Chondrocyte (in vitro differentiated cells): ENCODE measurements around the gene SULT1A2. TPM values are rescaled to one million over a fixed set of nuclear protein-coding genes. Genes with fewer than 3 reads are reported as not detected.
A peak's percentile ranks its signal among the peaks of the same experiment; 100 is the strongest.
"Not testable (repeated sequence)": the region's sequence is repeated elsewhere in the genome, so short reads cannot be mapped to it uniquely, and the experiment has no call there.

Experiments
- DNase-seq: peaks from one replicate; pipeline ENCODE4 v3.0.0; 2021; ENCODE audit warnings: mixed read lengths, low spot score
- H3K27ac Mint-ChIP-seq: one replicate; pipeline ENCODE4 v1.8.0; 2021; ENCODE audit warnings: mild to moderate bottlenecking, moderate library complexity, mixed read lengths; ENCODE audit not compliant: unreplicated experiment
- H3K27me3 Mint-ChIP-seq: 2 replicates; pipeline ENCODE4 v1.8.0; 2021; ENCODE audit warnings: low read depth, mixed read lengths
- H3K36me3 Mint-ChIP-seq: 2 replicates; pipeline ENCODE4 v1.8.0; 2021; ENCODE audit warnings: low read depth, mixed read lengths
- H3K4me1 Mint-ChIP-seq: 2 replicates; pipeline ENCODE4 v1.8.0; 2021; ENCODE audit warnings: low read depth, mild to moderate bottlenecking, mixed read lengths
- H3K4me3 Mint-ChIP-seq: one replicate; pipeline ENCODE4 v1.8.0; 2021; ENCODE audit warnings: mild to moderate bottlenecking, moderate library complexity, mixed read lengths; ENCODE audit not compliant: unreplicated experiment
- H3K9me3 Mint-ChIP-seq: 2 replicates; pipeline ENCODE4 v1.8.0; 2021; ENCODE audit warnings: low read depth, mixed read lengths
- total RNA-seq: library from RNA; stranded (reverse); gene quantifications from 3 replicates; pipeline ENCODE4 v1.2.1, GENCODE V29; 2021
- TF ChIP-seq, protein P1 (sequence below): fragments of 200-600 bp; sonication (generic); IDR thresholded peaks from 2 replicates; pipeline ENCODE4 v1.5.0; 2021; ENCODE audit warnings: antibody characterized with exemption, mild to moderate bottlenecking, moderate library complexity

Gene SULT1A2
- total RNA-seq, 1 donor from 2014 or later: not detected

DNA sequence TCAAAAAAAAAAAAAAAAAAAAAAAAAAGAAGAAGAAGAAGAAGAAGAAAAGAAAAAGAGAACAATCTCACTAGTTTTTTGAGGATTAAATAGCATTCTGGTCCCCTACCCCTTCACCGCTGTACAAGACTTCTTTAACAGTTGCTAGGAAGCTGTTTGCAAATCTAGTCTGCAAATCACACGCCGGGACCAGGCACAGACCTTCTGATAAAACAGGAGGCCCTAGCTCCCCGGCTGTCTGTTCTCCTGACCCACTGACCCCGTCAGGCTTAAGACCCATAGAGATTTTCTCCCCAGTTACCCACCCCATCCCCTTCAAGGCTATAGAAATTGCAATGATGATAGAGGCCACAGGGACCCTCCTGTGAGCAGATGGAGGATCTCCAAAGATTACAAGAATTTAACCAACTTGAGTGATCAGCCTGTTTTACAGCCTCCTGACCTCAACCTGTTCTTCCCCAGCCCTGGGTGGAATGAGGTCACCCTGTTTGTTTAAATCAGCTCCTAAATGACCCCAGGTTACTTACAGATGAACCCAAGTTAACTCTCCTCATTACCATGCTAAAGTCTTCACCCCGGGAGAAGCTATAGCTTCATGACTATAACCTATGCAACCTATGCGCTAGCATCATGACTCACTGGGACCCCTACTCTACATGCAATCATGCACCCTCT is 24.8 kb upstream of the SULT1A2 start:
- TF ChIP-seq, protein P1, sequence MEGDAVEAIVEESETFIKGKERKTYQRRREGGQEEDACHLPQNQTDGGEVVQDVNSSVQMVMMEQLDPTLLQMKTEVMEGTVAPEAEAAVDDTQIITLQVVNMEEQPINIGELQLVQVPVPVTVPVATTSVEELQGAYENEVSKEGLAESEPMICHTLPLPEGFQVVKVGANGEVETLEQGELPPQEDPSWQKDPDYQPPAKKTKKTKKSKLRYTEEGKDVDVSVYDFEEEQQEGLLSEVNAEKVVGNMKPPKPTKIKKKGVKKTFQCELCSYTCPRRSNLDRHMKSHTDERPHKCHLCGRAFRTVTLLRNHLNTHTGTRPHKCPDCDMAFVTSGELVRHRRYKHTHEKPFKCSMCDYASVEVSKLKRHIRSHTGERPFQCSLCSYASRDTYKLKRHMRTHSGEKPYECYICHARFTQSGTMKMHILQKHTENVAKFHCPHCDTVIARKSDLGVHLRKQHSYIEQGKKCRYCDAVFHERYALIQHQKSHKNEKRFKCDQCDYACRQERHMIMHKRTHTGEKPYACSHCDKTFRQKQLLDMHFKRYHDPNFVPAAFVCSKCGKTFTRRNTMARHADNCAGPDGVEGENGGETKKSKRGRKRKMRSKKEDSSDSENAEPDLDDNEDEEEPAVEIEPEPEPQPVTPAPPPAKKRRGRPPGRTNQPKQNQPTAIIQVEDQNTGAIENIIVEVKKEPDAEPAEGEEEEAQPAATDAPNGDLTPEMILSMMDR: no peak
- H3K4me3 Mint-ChIP-seq: no peak overlapping the region
- H3K4me1 Mint-ChIP-seq: no peaks in the 10 kb centered on the region
- no peak for DNase-seq
- no peaks in the 10 kb centered on the region for H3K9me3 Mint-ChIP-seq
- H3K36me3 Mint-ChIP-seq: no peaks in the 10 kb centered on the region
- H3K27me3 Mint-ChIP-seq: peaks cover 8% of the 10 kb centered on the region
- no peak overlapping the region for H3K27ac Mint-ChIP-seq

- not testable (repeated sequence) for H3K4me3 Mint-ChIP-seq
These were observed 23.5 kb upstream of the SULT1A2 start for GRCh38 chr16:28620316-28620715.

DNA sequence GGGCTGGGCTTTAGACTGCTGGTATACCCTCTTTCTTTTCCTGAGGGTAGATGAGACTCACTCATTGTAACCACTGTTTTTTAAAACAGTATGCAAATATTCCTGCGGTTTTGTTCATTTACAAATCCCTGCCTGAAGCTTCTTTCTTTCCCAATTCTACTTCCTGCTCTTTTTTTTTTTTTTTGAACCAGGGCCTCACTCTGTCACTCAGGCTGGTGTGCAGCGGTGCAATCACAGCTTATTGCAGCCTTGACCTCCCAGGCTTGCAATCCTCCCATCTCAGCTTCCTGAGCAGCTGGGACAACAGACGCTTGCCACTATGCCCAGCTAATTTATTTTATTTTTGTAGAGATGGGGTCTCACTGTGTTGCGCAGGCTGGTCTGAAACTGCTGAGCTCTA is 21.0 kb upstream of the SULT1A2 start:
- no peak overlapping the region for H3K4me3 Mint-ChIP-seq
- TF ChIP-seq, protein P1: no peak
- no peak overlapping the region for H3K27ac Mint-ChIP-seq
- no peaks in the 10 kb centered on the region for H3K9me3 Mint-ChIP-seq
- no peaks in the 10 kb centered on the region for H3K4me1 Mint-ChIP-seq
- no peaks in the 10 kb centered on the region for H3K36me3 Mint-ChIP-seq
- peaks cover 7% of the 10 kb centered on the region for H3K27me3 Mint-ChIP-seq
- no peak for DNase-seq

More at GRCh38 chr16:28620316-28620715, 23.5 kb upstream of the SULT1A2 start:
- H3K9me3 Mint-ChIP-seq, H3K27me3 Mint-ChIP-seq, H3K36me3 Mint-ChIP-seq, H3K27ac Mint-ChIP-seq, DNase-seq, H3K4me1 Mint-ChIP-seq: not testable (repeated sequence)

DNA sequence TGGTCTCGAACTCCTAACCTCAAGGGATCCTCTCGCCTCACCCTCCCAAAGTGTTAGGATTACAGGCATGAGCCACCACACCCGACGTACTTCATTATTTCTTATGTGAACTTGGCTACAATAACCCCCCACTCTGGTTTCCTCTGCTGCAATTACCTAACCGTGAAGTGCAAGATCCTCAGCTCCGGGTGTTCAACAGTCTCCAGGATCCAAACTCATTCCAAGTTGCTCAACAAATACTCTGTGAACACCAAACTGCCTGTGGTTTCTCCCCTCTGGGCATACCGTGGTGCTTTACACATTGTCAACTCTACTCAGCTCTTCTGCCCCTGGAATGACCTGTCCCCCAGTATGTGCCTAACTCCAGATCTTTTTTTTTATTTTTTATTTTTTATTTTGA is 19.8 kb upstream of the SULT1A2 start:
- H3K4me3 Mint-ChIP-seq: no peak overlapping the region
- TF ChIP-seq, protein P1: no peak
- H3K27me3 Mint-ChIP-seq: peaks cover 3% of the 10 kb centered on the region
- H3K36me3 Mint-ChIP-seq: no peaks in the 10 kb centered on the region
- DNase-seq: no peak
- H3K9me3 Mint-ChIP-seq: no peaks in the 10 kb centered on the region
- no peak overlapping the region for H3K27ac Mint-ChIP-seq
- H3K4me1 Mint-ChIP-seq: no peaks in the 10 kb centered on the region

GRCh38 chr16:28616224-28616577 is 19.4 kb upstream of the SULT1A2 start:
- H3K27me3 Mint-ChIP-seq, H3K9me3 Mint-ChIP-seq, DNase-seq, H3K4me1 Mint-ChIP-seq, H3K27ac Mint-ChIP-seq, H3K36me3 Mint-ChIP-seq, H3K4me3 Mint-ChIP-seq: not testable (repeated sequence)

GRCh38 chr16:28615486-28616223 is 18.8 kb upstream of the SULT1A2 start:
- H3K36me3 Mint-ChIP-seq, H3K4me1 Mint-ChIP-seq, H3K4me3 Mint-ChIP-seq, H3K27me3 Mint-ChIP-seq, DNase-seq, H3K9me3 Mint-ChIP-seq: not testable (repeated sequence)
- TF ChIP-seq, protein P1: peak; percentile 81
- peak overlapping the region; percentile 45 for H3K27ac Mint-ChIP-seq

DNA sequence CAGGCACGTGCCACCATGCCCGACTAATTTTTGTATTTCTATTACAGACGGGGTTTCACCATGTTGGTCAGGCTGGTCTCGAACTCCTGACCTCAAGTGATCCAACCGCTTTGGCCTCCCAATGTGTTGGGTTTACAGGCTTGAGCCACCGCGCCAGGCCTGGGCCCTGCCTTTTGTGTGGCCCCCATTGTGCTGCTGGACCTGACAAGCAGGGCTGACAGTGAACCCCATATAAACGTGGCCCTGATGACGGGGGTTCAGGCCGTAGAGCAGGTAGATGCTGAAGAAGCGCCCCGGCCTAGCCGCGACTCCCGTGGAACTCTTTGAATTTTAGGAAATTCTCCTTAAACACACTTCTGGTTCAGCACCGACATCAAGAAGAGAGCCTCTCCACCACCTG is 17.7 kb upstream of the SULT1A2 start:
- not testable (repeated sequence) for H3K9me3 Mint-ChIP-seq, H3K4me1 Mint-ChIP-seq, H3K36me3 Mint-ChIP-seq, H3K27ac Mint-ChIP-seq, H3K4me3 Mint-ChIP-seq, DNase-seq, H3K27me3 Mint-ChIP-seq

- not testable (repeated sequence) for H3K4me3 Mint-ChIP-seq, H3K9me3 Mint-ChIP-seq, H3K27me3 Mint-ChIP-seq, H3K36me3 Mint-ChIP-seq, H3K4me1 Mint-ChIP-seq, H3K27ac Mint-ChIP-seq
- peak; percentile 39 for DNase-seq
These were observed 17.1 kb upstream of the SULT1A2 start for GRCh38 chr16:28613912-28614311.
